C4-2B (cell line): ENCODE data around the gene ETF1.
A peak's percentile ranks its signal among the peaks of the same experiment; 100 is the strongest.

Experiments used
- H3K27ac ChIP-seq: fragments of 450-650 bp; 2 replicates; pipeline ENCODE4 v1.5.1; 2017
- CTCF ChIP-seq: fragments of 450-650 bp; conservative IDR thresholded peaks from 2 replicates; pipeline ENCODE4 v1.5.1; 2017; ENCODE audit warnings: mild to moderate bottlenecking
- ZFX ChIP-seq: fragments of 450-650 bp; IDR thresholded peaks from 2 replicates; pipeline ENCODE4 v1.6.1; 2017

ETF1 gene

GRCh38 chr5:138579517-138579863 is 36.5 kb upstream of the ETF1 start:
- H3K27ac ChIP-seq = no peak overlapping the region
- TF ChIP-seq CTCF = peak; percentile 76
- no peak for TF ChIP-seq ZFX

- TF ChIP-seq ZFX = no peak
- TF ChIP-seq CTCF = no peak
- no peak overlapping the region for H3K27ac ChIP-seq
Observed at GRCh38 chr5:138577452-138577851, 34.4 kb upstream of the ETF1 start.

- peak within 1 kb of the TSS; percentile 99 for H3K27ac ChIP-seq
- TF ChIP-seq ZFX = peak; percentile 75
- TF ChIP-seq CTCF = no peak
Observed at GRCh38 chr5:138575194-138576015, 32.4 kb upstream of the ETF1 start, which contains the start of gene HSPA9. Gene HSPA9, minus strand, starts transcription at chr5:138575401. Its CDS starts 83 bp downstream, at chr5:138575318.

- peak; percentile 98 for TF ChIP-seq ZFX
- TF ChIP-seq CTCF = no peak
- H3K27ac ChIP-seq = peak overlapping the region; percentile 99
Observed at GRCh38 chr5:138574744-138575193, 31.7 kb upstream of the ETF1 start.

- TF ChIP-seq CTCF (no peak), ZFX (no peak)
- peak overlapping the region; percentile 99 for H3K27ac ChIP-seq
Observed at GRCh38 chr5:138573949-138574670, 31.1 kb upstream of the ETF1 start.

GRCh38 chr5:138573223-138573622 is 30.2 kb upstream of the ETF1 start:
- no peak for TF ChIP-seq CTCF
- TF ChIP-seq ZFX = no peak
- peak overlapping the region; percentile 22; the same call in 1 of the 2 replicates for H3K27ac ChIP-seq

- no peak for TF ChIP-seq ZFX
- no peak overlapping the region for H3K27ac ChIP-seq
Observed at GRCh38 chr5:138570871-138571270, 27.8 kb upstream of the ETF1 start.
